HG03571 (cell line): Measurements from ENCODE around the gene SH3BP2.

Experiments used
- ATAC-seq: cut with Tn5 transposase; IDR thresholded peaks from one replicate; pipeline ENCODE4 v1.9.1; 2021; ENCODE audit not compliant: unreplicated experiment

Gene SH3BP2

DNA sequence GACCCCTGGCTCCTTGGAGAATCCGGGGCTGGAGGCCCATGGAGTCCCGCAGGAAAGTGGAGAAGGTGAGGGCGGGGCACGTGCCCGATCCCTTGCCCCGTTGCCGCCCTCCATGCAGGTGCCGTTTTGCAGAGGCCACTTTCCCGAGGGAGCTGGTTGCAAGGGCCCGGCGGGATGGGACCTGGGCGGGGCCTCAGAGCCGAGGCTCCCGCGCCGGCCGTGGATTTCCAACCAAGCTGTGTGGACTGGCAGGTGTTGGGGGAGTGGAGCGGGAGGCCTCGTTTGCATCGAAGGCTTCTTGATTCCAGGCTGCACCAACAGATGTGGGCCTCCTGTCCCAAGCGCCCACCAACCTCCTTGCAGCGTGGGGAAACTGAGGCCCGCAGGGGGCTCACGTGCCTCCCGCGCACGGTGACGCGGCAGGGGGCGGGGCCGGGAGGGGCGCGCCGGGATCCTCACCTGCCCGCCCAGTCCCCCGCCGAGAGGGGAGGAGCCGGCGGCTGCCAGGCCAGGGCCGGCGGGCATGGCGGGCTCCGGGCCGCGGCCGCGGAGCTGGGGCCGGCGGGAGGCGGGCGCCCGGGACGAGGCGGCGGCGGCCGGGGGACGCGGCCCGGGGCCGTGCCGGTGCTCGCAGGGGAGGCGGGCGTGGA is 24.9 kb downstream of the SH3BP2 start:
- ATAC-seq = no peak

DNA sequence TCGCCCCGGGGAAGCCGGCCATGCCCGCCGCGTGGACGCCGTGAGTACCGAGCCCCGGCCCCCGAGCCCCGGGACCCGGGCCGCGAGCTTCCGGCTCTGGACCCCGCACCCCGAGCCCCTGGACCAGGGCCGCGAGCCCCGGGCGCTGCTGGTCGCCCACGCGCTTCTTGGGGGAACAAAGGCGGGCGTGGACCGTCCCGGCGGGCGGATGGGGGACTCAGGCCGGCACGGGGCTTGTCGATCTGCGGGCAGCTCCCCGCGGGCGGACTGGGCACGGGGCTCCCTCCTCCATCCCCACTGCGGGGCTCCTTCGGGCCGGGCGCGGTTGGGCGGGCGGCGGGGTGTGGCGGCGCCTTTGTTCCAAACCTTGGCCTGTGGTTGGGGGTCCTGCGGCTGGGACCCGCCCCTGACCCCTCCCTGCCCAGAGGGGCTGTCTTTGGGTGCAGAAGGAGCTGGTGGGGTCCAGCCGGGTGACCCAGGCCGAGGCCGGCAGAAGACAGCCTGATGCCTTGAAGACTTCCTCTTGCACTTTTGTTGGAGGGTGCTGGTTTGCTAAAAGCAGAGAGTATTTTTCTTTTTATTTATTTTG is 25.6 kb downstream of the SH3BP2 start:
- ATAC-seq = no peak

- ATAC-seq = no peak
These were observed 26.6 kb downstream of the SH3BP2 start for GRCh38 chr4:2819244-2820215.

- no peak for ATAC-seq
These were observed 27.5 kb downstream of the SH3BP2 start for GRCh38 chr4:2820216-2820982.

DNA sequence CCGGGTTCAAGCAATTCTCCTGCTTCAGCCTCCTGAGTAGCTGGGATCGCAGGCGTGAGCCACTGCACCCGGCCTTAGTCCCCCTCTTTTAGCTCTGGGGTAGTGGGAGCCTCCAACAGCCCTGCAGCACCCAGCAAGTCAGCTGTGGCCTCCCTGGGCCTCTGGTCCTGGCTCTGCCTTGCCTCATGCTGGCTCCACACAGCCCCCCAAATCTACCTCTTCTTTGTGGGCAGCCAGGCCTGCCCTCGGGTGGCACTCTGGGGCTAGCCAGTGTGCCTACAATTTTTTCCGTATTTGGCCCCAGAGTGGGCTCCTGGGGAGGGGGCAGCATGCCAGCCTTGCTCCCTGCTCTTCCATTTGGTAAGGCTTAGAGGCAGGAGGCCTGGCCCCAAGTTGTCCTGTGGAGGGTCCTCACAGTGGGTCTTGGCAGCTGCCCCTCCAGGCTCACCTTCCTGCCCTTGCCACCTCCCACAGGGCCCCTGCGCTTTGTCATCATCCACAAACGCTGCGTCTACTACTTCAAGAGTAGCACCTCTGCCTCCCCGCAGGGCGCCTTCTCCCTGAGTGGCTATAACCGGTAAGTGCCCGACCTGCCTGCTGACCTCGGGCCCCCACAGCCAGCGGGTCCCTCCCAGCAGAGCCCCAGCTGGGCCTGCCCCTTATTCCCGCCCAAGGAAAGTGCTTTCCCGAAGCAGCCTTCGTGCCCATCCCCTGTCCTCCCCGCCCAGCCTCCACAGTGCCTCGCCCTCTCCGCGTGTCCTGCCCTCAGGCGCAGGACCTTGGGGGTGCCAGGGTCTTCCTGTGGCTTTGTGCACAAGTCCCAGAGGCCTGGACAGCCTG is 29.8 kb downstream of the SH3BP2 start:
- ATAC-seq = no peak

- no peak for ATAC-seq
These were observed 30.4 kb downstream of the SH3BP2 start for GRCh38 chr4:2823301-2823670.

DNA sequence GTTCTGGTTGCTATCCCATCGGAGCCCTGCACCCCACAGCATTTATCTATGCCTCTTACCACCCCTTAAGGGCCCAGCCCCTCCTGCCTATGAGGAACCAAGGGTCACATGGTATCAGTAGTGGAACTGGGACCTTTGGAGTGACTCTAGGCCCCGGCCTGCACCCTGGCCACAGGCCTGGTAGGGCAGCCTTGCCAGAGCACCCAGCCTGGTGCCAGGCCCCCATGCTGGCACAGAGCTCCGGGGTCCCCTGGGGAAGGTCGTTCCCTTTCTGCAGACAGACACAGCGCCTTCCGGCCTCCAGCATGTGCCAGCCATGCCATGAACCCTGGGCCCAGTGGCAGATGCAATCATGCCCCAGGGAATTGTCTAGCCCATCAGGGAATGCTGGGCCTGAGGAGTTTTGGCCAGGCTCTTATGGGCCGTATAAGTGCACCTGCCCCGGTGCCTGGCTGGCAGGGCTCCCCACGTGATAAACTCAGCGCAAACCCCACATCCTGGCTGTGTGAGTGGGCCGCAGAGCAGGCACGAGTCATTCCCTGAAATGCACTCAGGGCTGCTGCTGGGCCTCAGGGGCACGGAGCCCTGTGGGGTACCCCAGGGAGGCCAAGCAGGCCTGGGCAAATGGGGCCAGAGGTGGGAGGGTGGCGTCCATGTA is 30.9 kb downstream of the SH3BP2 start:
- ATAC-seq = no peak

DNA sequence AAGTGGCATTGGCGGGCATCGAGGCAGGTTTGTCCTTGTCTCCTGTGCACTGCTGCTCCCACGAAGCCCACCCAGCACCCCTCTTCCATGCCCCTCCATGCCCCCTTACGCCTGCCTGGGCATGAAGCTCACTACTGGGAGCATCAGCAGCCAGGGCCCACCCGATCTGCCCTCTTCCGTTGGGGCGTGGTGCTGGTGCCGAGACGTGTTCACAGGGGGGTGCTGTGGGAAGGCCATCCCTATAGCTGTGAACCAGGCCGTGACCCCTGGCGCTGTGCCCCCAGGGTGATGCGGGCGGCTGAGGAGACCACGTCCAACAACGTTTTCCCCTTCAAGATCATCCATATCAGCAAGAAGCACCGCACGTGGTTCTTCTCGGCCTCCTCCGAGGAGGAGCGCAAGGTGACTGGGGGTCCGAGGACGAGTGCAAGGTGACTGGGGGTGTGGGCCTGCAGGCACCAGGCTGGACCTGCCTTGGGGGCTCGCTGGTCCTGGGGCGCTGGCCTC is 31.5 kb downstream of the SH3BP2 start:
- no peak for ATAC-seq

DNA sequence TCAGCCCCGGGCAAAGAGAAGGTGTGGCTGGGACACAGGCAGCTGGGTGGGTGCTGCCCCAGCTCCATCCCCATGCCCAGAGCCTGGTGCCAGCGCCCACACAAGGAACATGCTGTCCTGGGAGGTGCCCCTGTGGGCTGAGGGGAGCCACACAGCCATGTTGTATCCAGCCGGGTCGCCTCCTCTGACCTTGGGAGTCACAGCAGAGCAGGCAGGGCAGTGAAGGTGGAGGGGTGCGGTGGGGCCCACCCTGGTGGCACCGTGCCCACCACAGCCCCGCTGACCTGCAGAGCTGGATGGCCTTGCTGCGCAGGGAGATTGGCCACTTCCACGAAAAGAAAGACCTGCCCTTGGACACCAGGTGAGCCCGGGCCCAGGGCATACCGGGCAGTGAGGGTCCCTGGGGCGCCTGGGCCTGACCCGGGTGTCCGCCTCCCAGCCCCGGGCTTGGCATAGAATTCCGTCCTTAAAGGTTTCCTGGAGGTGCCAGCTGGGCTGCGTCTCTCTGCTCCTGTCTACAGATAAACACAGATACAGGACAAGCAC is 32.0 kb downstream of the SH3BP2 start:
- ATAC-seq = no peak

DNA sequence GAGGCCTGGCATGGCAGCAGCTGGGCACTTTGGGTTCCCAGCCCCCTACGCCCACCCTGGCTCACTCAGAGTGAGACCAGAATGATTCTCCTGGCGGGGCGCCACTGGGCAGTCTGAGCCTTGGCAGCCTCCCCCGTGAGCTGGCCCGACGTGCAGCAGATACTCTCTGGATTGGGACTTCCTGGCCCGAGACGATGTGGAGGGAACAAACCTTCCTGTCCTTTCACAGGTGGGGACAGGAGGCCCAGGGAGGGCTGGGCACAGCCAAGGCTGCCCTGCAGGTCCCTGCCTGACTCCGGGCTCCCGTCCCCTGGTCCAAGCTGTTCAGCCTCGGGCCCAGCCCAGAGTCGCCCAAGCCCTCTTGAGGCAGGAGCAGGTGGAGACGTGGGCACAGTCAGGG is 32.9 kb downstream of the SH3BP2 start:
- ATAC-seq = no peak

- no peak for ATAC-seq
These were observed 34.4 kb downstream of the SH3BP2 start for GRCh38 chr4:2827071-2827873.

GRCh38 chr4:2827874-2828751 is 35.2 kb downstream of the SH3BP2 start:
- ATAC-seq = no peak

- ATAC-seq = no peak
These were observed 35.9 kb downstream of the SH3BP2 start for GRCh38 chr4:2828758-2829181.

- no peak for ATAC-seq
These were observed 36.5 kb downstream of the SH3BP2 start for GRCh38 chr4:2829321-2829932.

- no peak for ATAC-seq
These were observed 37.1 kb downstream of the SH3BP2 start for GRCh38 chr4:2829933-2830451.

DNA sequence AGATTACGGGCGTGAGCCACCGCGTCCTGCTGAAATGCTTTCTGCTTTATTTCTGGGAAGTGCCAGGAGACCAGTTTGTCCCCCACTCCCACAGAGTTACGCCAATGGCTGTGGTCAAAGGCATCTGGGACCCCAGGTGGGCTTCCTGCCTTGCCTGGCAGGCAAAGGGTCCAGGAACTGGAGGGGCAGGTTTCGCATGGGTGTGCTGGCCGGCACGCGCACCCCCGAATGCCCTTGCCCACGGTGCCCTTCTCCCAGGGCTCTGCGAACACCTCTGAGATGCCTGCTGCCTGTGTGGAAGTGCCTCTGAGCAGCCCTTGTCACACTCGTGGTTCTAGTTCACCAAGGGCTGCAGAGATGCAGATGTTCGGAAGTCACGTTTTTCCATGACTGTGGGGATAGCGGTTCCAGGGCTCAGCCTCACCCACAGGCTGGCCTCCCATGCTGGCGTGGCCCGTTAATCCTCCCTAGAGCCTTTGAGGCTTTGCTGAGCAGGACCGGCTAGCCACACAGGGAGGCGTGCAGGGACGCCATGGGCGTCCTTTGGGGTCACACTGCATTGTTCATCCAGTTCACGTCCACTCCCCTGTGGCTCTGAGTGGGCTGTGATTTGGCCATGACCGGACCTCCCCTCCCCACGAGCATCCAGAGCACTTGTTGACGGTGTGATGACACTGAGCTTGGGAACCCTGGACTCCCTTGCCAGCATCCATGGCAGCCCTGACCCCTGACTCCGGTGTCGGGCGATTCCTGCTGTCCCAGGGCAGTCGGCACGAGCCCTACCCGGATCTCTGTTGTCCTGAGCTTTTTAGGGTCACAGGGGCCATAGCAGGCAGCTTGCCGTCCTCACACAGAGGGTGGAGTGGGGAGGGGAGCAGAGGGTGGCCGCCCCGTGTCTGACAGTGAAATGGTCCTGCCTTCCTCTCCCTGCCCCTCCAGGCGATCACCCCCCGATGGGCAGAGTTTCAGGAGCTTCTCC is 38.0 kb downstream of the SH3BP2 start:
- no peak for ATAC-seq
